Fibroblast of the aortic adventitia (primary cell): ENCODE data around the gene TARS1. TPM values are rescaled to one million over a fixed set of nuclear protein-coding genes. Genes with fewer than 3 reads are reported as not detected.

Experiments
- DNase-seq: peaks from one replicate; pipeline ENCODE4 v3.0.0-alpha.2; 2010; ENCODE audit warnings: low read depth
- H3K4me3 ChIP-seq: 2 replicates; pipeline ENCODE4 v1.5.1; 2011; ENCODE audit warnings: low read depth, mild to moderate bottlenecking, control low read depth, low read length, moderate library complexity
- CTCF ChIP-seq: IDR thresholded peaks from 2 replicates; pipeline ENCODE4 v1.5.1; 2011; ENCODE audit warnings: mild to moderate bottlenecking, low read length, control low read depth, inconsistent platforms; ENCODE audit not compliant: insufficient read depth
- total RNA-seq: library from RNA; depleted of rRNA; stranded (reverse); fragments of >200 nt; gene quantifications from 2 replicates; pipeline ENCODE4 v1.2.3, GENCODE V29; 2012; ENCODE audit warnings: low replicate concordance

TARS1 gene
- total RNA-seq, 1 donor = 328 TPM

- no peak for DNase-seq
- TF ChIP-seq CTCF = no peak
- no peak overlapping the region for H3K4me3 ChIP-seq
Measured at GRCh38 chr5:33479311-33479710, 38.5 kb downstream of the TARS1 start.

GRCh38 chr5:33480876-33481275, 40.1 kb downstream of the TARS1 start:
- TF ChIP-seq CTCF = no peak
- H3K4me3 ChIP-seq = no peak overlapping the region
- no peak for DNase-seq

- TF ChIP-seq CTCF = no peak
- no peak for DNase-seq
- H3K4me3 ChIP-seq = no peak overlapping the region
Measured at GRCh38 chr5:33482335-33482734, 41.6 kb downstream of the TARS1 start.

- H3K4me3 ChIP-seq = no peak overlapping the region
- no peak for DNase-seq
- no peak for TF ChIP-seq CTCF
Measured at GRCh38 chr5:33487236-33487635, 46.5 kb downstream of the TARS1 start.

GRCh38 chr5:33488558-33489355, 48.0 kb downstream of the TARS1 start:
- no peak for TF ChIP-seq CTCF
- no peak overlapping the region for H3K4me3 ChIP-seq
- no peak for DNase-seq

GRCh38 chr5:33489481-33490067, 48.8 kb downstream of the TARS1 start:
- no peak for DNase-seq
- no peak overlapping the region for H3K4me3 ChIP-seq
- TF ChIP-seq CTCF = no peak
